Nephron progenitor cell (in vitro differentiated cells): ENCODE data around the gene FLNC.

Experiments used
- DNase-seq: peaks from one replicate; pipeline ENCODE4 v3.0.0; 2021
- H3K27ac Mint-ChIP-seq: 2 replicates; pipeline ENCODE4 v1.8.0; 2021; ENCODE audit warnings: mild to moderate bottlenecking, moderate library complexity, mixed read lengths
- H3K27me3 Mint-ChIP-seq: 2 replicates; pipeline ENCODE4 v1.8.0; 2021; ENCODE audit warnings: mild to moderate bottlenecking, low read depth, mixed read lengths; ENCODE audit not compliant: poor library complexity
- H3K36me3 Mint-ChIP-seq: 2 replicates; pipeline ENCODE4 v1.8.0; 2021; ENCODE audit warnings: low read depth, mixed read lengths
- H3K4me1 Mint-ChIP-seq: 2 replicates; pipeline ENCODE4 v1.8.0; 2021; ENCODE audit warnings: mixed read lengths
- H3K4me3 Mint-ChIP-seq: 2 replicates; pipeline ENCODE4 v1.8.0; 2021; ENCODE audit warnings: mild to moderate bottlenecking, moderate library complexity, mixed read lengths
- H3K9me3 Mint-ChIP-seq: 2 replicates; pipeline ENCODE4 v1.8.0; 2021; ENCODE audit warnings: mild to moderate bottlenecking, moderate library complexity, mixed read lengths
- CTCF ChIP-seq: fragments of 200-600 bp; sonication (generic); IDR thresholded peaks from 2 replicates; pipeline ENCODE4 v1.5.0; 2021; ENCODE audit warnings: antibody characterized with exemption

FLNC gene

DNA sequence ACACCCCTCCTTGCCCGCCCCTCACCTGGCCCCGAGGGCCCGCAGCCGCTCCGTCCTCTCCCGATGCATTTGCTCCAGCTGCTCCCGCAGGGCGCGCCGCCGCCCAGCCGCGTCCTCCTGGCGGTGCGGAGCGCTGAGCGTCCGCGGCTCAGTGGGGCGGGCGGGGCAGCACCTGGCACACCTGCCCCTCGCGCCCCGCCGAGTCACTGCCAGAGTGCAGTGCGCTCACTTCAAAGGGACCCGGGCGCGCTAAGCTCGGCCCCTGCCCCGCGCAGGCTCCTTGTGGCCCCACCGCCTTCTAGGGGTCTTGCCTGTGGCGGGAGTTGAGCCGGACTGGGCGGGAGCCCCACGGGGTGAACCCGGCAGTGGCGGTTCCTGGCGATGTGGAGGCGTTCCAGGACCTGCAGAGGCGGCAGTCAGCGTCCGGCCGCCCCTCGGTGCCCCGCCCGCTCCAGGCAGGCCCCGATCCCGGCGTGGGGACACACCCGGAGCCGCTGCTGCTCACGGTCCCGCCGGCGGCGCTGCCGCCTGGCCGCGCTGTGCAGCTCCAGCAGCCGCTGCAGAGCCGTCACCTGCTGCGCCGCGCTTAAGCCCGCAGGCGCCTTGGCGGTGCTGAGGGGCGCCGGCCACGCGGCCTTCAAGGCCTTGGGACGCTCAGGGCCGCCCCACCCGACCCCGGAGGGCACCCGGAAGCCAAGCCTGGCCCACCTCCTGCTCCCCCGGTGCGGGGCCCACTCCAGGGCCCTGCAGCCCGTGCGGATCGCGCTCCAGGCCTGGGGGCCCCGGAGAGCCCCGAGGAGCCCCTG, 39.1 kb downstream of the FLNC start:
- TF ChIP-seq CTCF: no peak
- peak overlapping the region; percentile 74 for H3K4me3 Mint-ChIP-seq
- H3K27ac Mint-ChIP-seq: no peak overlapping the region
- H3K4me1 Mint-ChIP-seq: peaks cover 69% of the 10 kb centered on the region
- no peaks in the 10 kb centered on the region for H3K9me3 Mint-ChIP-seq
- peak; percentile 72 for DNase-seq
- peaks cover 22% of the 10 kb centered on the region for H3K27me3 Mint-ChIP-seq
- H3K36me3 Mint-ChIP-seq: peaks cover 15% of the 10 kb centered on the region

- peak; percentile 55 for DNase-seq
- Mint-ChIP-seq H3K36me3 (peaks cover 10% of the 10 kb centered on the region), H3K9me3 (no peaks in the 10 kb centered on the region), H3K4me1 (peaks cover 70% of the 10 kb centered on the region), H3K27ac (no peak overlapping the region), H3K27me3 (peaks cover 22% of the 10 kb centered on the region), H3K4me3 (peak overlapping the region; percentile 76)
- no peak for TF ChIP-seq CTCF
Observed at GRCh38 chr7:128869944-128870285, 39.7 kb downstream of the FLNC start.

DNA sequence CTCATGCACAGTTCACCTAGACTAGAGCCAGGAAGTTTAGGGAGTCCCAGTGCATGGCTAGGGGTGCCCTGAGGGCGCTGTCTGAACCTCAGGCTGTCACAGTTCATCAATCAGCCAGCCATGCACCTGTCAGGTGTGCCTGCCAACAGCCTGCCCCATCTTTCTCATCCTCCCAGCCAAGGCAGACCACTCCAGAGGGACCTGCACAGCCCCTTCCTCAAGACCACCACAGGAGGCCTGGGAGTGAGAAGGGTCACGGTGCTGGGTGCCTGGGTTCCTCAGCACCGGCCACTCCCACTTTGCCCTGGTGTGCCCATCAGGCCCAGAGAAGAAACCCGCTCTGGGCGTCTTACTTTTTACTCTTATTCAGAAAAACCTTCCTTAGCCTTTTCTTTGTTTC, 40.8 kb downstream of the FLNC start:
- DNase-seq: no peak
- H3K27ac Mint-ChIP-seq: no peak overlapping the region
- H3K9me3 Mint-ChIP-seq: no peaks in the 10 kb centered on the region
- H3K4me1 Mint-ChIP-seq: peaks cover 70% of the 10 kb centered on the region
- peaks cover 20% of the 10 kb centered on the region for H3K27me3 Mint-ChIP-seq
- TF ChIP-seq CTCF: no peak
- H3K4me3 Mint-ChIP-seq: peak overlapping the region; percentile 52
- H3K36me3 Mint-ChIP-seq: no peaks in the 10 kb centered on the region

DNA sequence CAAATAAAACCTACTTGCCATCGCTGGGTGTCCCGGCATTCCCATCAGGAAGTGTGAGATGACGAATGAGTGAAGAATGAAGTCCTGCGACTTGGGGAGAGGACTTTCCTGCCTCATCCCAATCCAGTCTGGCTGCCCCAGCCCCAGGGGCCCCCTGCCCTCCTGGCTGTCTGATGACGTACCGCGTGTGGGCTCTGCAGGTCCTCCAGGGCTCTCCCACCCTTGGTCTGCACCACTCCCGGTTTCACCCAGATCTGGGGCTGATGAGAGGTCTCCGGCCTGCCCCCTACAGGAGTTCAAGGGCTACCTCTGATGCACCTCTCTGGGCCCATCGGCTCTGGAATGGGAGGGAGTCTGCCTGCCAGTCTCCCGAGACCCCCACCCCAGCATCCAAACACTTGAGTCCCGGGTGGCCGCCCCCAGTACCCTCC, 42.2 kb downstream of the FLNC start:
- H3K9me3 Mint-ChIP-seq: no peaks in the 10 kb centered on the region
- no peak overlapping the region for H3K4me3 Mint-ChIP-seq
- peaks cover 14% of the 10 kb centered on the region for H3K27me3 Mint-ChIP-seq
- DNase-seq: no peak
- TF ChIP-seq CTCF: no peak
- H3K4me1 Mint-ChIP-seq: peaks cover 60% of the 10 kb centered on the region
- H3K27ac Mint-ChIP-seq: no peak overlapping the region
- no peaks in the 10 kb centered on the region for H3K36me3 Mint-ChIP-seq

- H3K4me3 Mint-ChIP-seq: no peak overlapping the region
- H3K9me3 Mint-ChIP-seq: no peaks in the 10 kb centered on the region
- H3K36me3 Mint-ChIP-seq: no peaks in the 10 kb centered on the region
- H3K4me1 Mint-ChIP-seq: peaks cover 52% of the 10 kb centered on the region
- peak overlapping the region; percentile 32 for H3K27ac Mint-ChIP-seq
- H3K27me3 Mint-ChIP-seq: peaks cover 10% of the 10 kb centered on the region
- DNase-seq: no peak
- no peak for TF ChIP-seq CTCF
Observed at GRCh38 chr7:128873234-128873633, 43.0 kb downstream of the FLNC start.
